Choroid plexus epithelial cell (primary cell): Measurements from ENCODE around the gene KLHDC4.

Experiments
- DNase-seq: peaks from one replicate; pipeline ENCODE4 v3.0.0-alpha.2; 2010; ENCODE audit warnings: low read depth
- H3K4me3 ChIP-seq: 2 replicates; pipeline ENCODE4 v1.5.1; 2011; ENCODE audit warnings: low read depth, mild to moderate bottlenecking, control low read depth, low read length, moderate library complexity
- CTCF ChIP-seq: conservative IDR thresholded peaks from 2 replicates; pipeline ENCODE4 v1.5.1; 2011; ENCODE audit warnings: low read depth, mild to moderate bottlenecking, control low read depth, inconsistent platforms, low read length, moderate library complexity

Gene KLHDC4

GRCh38 chr16:87747626-87748414, 18.0 kb downstream of the KLHDC4 start:
- no peak overlapping the region for H3K4me3 ChIP-seq
- DNase-seq, result no peak
- TF ChIP-seq CTCF, result no peak

- DNase-seq, result no peak
- no peak for TF ChIP-seq CTCF
- no peak overlapping the region for H3K4me3 ChIP-seq
These were observed 19.6 kb downstream of the KLHDC4 start for GRCh38 chr16:87746178-87746577.

GRCh38 chr16:87744750-87745514, 20.9 kb downstream of the KLHDC4 start:
- DNase-seq, result no peak

GRCh38 chr16:87742781-87743490, 22.9 kb downstream of the KLHDC4 start:
- no peak overlapping the region for H3K4me3 ChIP-seq
- TF ChIP-seq CTCF, result no peak
- no peak for DNase-seq

More at GRCh38 chr16:87744750-87745514, 20.9 kb downstream of the KLHDC4 start:
- TF ChIP-seq CTCF, result no peak
- H3K4me3 ChIP-seq, result no peak overlapping the region

GRCh38 chr16:87741700-87742415, 23.9 kb downstream of the KLHDC4 start:
- no peak for TF ChIP-seq CTCF
- DNase-seq, result no peak
- H3K4me3 ChIP-seq, result no peak overlapping the region

- peak; percentile 91 for DNase-seq
- H3K4me3 ChIP-seq, result no peak overlapping the region
- TF ChIP-seq CTCF, result no peak
These were observed 24.8 kb downstream of the KLHDC4 start for GRCh38 chr16:87740909-87741424.
